HL-60 (cell line): ENCODE data around the gene ARAP3.

ENCODE experiments used
- POLR2AphosphoS5 ChIP-seq: IDR thresholded peaks from 2 replicates; pipeline ENCODE4 v1.6.1; 2012; ENCODE audit warnings: low read depth
- TF ChIP-seq, protein P1 (sequence below): IDR thresholded peaks from one replicate; pipeline ENCODE4 v1.5.1; 2011; ENCODE audit warnings: low read length, control low read depth, inconsistent platforms; ENCODE audit not compliant: insufficient read depth
- TF ChIP-seq, protein P2 (sequence below): IDR thresholded peaks from 2 replicates; pipeline ENCODE4 v1.6.1; 2012; ENCODE audit warnings: low read depth; ENCODE audit not compliant: insufficient replicate concordance

DNA sequence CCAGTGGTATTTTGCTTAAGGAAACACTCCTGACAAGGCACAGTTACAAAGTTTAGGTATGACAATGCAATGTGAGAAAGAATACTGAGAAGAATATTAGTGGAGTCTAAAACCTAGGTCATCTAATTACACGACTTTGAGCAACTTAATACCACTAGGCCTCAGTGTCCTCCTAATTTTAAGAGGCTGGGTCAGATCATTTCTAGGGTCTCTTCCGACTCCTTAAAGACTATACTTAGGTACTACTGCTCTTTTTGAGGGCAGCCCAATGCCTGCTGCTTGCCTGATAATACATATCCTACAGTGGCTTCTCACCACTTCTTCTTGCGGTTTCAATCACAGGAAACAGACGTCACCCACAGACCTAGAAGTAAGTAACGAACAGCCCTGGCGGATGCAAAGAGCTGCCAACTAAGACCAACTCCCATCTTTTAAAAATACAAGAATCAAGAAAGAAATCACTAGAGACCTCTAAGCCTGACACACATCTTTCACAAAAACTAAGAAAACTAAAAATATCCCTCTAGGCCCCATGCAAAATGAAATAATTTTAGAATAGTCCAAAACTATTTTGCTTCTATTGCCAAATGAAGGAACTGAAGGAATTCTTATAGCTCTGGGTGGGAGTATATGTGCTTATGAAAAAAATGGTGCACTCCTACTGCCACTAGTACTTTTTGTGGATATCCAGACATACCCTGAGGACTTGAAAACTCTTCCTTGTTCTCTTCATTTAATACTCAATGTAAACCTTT is 76.3 kb downstream of the ARAP3 start:
- TF ChIP-seq, protein P1, sequence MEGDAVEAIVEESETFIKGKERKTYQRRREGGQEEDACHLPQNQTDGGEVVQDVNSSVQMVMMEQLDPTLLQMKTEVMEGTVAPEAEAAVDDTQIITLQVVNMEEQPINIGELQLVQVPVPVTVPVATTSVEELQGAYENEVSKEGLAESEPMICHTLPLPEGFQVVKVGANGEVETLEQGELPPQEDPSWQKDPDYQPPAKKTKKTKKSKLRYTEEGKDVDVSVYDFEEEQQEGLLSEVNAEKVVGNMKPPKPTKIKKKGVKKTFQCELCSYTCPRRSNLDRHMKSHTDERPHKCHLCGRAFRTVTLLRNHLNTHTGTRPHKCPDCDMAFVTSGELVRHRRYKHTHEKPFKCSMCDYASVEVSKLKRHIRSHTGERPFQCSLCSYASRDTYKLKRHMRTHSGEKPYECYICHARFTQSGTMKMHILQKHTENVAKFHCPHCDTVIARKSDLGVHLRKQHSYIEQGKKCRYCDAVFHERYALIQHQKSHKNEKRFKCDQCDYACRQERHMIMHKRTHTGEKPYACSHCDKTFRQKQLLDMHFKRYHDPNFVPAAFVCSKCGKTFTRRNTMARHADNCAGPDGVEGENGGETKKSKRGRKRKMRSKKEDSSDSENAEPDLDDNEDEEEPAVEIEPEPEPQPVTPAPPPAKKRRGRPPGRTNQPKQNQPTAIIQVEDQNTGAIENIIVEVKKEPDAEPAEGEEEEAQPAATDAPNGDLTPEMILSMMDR = no peak
- TF ChIP-seq, protein P2, sequence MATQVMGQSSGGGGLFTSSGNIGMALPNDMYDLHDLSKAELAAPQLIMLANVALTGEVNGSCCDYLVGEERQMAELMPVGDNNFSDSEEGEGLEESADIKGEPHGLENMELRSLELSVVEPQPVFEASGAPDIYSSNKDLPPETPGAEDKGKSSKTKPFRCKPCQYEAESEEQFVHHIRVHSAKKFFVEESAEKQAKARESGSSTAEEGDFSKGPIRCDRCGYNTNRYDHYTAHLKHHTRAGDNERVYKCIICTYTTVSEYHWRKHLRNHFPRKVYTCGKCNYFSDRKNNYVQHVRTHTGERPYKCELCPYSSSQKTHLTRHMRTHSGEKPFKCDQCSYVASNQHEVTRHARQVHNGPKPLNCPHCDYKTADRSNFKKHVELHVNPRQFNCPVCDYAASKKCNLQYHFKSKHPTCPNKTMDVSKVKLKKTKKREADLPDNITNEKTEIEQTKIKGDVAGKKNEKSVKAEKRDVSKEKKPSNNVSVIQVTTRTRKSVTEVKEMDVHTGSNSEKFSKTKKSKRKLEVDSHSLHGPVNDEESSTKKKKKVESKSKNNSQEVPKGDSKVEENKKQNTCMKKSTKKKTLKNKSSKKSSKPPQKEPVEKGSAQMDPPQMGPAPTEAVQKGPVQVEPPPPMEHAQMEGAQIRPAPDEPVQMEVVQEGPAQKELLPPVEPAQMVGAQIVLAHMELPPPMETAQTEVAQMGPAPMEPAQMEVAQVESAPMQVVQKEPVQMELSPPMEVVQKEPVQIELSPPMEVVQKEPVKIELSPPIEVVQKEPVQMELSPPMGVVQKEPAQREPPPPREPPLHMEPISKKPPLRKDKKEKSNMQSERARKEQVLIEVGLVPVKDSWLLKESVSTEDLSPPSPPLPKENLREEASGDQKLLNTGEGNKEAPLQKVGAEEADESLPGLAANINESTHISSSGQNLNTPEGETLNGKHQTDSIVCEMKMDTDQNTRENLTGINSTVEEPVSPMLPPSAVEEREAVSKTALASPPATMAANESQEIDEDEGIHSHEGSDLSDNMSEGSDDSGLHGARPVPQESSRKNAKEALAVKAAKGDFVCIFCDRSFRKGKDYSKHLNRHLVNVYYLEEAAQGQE = no peak
- peak; percentile 98 for TF ChIP-seq POLR2AphosphoS5
